ACHN (cell line): ENCODE data around the gene PPARD.
"Not testable (repeated sequence)": the region's sequence is repeated elsewhere in the genome, so short reads cannot be mapped to it uniquely, and the experiment has no call there.

ENCODE experiments used
- DNase-seq: peaks from one replicate; pipeline ENCODE4 v3.0.0-alpha.2; 2015
- in situ Hi-C: cut with HindIII; loops from 2 replicates; pipeline ENCODE4 v1.10.0; 2017; ENCODE audit warnings: low sequenced_read_pairs, low pct_ligation_motif_present, low pct_unique_long_range_greater_than_20kb

PPARD gene

DNA sequence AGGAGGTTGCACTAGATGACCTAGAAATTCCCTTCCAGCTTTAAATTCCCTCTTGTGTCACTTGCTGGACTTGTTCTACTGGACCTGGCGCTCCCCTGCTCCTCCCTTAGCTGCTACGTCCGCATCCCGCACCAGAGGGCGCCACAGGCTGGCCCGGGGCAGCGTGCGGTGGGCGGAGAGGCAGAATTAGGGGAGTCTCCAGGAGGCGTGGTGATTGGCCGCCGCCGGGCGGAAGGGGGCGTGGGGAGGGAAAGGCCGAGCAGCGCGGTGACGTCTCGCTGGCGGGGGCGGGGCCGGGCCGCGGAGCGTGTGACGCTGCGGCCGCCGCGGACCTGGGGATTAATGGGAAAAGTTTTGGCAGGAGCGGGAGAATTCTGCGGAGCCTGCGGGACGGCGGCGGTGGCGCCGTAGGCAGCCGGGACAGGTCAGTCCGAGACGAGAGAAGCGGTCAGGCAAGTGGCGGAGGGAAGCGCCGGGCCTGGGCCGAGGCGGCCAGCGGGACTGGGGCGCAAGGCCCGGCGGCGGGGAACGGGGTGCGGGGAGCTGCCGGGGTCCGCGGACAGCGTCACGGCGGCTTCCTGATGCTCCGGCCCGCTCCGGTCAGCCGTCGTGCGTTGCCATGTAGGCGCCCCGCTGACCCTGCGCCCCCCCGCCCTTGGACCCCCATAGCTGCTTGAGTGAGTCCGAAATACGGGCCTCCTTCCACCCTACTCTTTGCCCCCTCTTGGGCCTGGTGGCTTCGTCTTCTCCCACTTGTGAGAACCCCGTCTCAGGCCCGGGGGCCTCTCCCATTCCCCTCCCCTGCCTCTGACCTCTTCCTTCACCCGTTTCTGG is at the start of gene PPARD:
Gene PPARD (plus strand): TSS at position 301 of the 834 bp plus-strand sequence. CDS start 68,530 bp downstream, outside the sequence.
- in situ Hi-C loops: loop anchor here (25.0 kb wide), 1 partner anchor 95 kb away; no protein-coding TSS in a partner anchor
- peak; percentile 91 for DNase-seq

DNA sequence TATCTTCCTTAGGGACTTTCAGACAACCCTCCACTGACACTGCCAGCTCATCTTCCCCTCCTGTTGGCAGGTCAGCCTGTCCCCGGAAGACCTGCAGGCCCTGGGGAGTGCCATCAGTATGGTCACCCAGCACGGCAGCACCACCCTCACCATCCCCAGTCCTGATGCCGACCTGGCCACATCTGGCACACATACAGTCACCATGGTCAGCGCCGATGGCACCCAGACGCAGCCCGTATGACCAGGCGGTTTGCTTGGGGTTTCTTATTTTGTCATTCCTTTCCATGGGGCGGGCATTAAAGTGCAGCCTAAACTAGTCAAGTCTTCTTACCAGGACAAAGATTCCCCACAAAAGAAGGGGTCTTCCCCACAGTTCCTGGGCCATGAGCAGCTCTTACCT is 48.7 kb upstream of the PPARD start:
- DNase-seq: no peak

DNA sequence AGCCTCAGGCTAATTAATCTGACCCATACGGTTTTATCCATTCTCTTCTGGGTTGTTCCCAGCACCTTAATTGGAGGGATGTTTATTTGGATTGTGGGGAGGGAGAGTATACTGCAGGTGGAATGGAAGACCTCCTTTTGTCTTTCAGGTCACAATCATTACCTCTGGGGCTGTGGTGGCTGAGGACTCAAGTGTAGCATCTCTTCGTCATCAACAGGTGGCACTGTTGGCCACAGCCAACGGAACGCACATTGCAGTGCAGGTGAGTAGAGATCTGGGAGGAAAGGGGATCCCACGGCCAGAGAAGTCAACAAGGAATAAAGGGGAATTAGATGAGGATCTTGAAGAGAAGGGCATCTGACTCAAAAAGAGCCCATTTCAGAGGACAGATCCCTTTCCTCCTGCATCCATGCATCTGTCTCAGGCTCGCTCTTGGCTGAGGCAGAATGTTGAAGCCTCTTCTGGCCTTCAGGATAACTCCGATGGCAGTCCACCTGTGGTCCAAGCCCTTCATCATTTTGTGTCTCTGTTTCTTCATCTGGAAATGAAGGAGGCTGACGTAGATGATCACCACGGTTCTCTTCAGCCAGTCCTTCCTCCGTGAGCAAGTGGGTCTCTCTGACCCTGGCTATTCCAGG is 47.9 kb upstream of the PPARD start:
- in situ Hi-C loops: no loop called here

More for the DNA sequence above, 48.7 kb upstream of the PPARD start:
- in situ Hi-C loops: no loop called here

DNA sequence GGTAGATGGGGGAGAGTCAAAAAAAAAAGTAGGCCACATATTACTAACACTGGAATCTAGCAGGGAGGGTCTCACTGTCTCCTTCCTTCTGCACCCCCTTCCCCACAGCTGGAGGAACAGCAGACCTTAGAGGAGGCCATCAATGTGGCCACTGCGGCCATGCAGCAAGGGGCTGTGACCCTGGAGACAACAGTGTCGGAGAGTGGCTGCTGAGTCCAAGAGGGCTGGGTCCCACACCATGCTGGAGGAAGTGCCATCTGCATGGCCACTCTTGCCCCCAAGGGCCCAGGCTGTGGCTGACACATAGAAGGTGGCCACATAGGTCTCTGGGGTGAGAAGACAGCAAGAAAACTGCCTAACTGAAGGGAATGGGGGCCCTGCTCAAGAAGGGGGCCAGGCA is 47.3 kb upstream of the PPARD start:
- DNase-seq: no peak
- in situ Hi-C loops: no loop called here

More for the DNA sequence above, 47.9 kb upstream of the PPARD start:
- DNase-seq: peak; percentile 36

- no peak for DNase-seq
- in situ Hi-C loops: no loop called here
These were observed 46.6 kb upstream of the PPARD start for GRCh38 chr6:35295521-35296315.

GRCh38 chr6:35296931-35297600 is 45.3 kb upstream of the PPARD start:
- in situ Hi-C loops: no loop called here
- DNase-seq: no peak

GRCh38 chr6:35297601-35298481 is 44.5 kb upstream of the PPARD start, which contains the start of gene DEF6:
Gene DEF6, plus strand, starts transcription at chr6:35297818. Its CDS starts 39 bp downstream, at chr6:35297857.
- in situ Hi-C loops: no loop called here
- DNase-seq: peak; percentile 78

DNA sequence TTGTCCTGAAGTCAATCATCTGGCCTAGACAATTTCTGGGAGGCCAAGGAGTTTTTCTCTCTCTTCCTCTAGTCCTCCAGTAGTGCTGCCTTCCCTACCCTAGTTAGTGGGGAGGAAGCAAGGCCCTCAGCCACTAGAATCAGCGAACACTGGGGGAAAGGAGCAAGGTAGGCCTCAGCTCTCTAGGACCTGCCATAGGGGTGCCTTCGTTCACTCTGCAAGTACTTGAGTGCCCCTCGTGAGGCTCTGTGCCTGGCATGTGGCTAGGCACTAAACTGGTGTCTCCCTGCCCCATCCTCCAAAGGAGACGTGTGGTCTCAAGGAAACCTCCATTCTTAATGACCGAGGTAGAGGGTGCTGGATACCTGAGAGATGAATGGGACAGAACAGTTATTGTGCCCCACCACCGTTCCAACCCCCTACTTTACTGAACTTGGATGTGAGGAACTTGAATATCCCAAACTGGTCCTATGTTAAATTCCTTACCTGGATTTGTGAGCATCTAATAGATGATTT is 43.7 kb upstream of the PPARD start:
- in situ Hi-C loops: no loop called here
- no peak for DNase-seq

DNA sequence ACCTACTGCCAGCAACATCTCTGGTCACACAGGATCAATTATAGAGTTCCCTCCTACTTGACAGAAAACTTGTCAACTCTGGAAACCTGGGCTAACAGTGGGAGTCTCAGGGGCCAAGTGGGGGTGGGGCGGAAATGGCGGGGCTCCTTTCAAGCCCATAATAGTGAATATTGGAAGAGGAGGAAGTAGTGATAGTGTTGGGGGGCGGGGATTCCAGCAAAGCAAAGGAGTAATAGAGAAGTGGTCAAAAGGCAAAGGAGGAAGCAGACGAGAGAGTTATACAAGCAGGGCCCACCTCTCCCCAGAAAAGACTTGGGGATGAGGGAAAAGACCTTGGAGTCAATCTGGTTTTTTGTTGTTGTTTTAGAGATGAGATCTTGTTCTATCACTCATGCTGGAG is 42.7 kb upstream of the PPARD start:
- DNase-seq: no peak
- in situ Hi-C loops: no loop called here

DNA sequence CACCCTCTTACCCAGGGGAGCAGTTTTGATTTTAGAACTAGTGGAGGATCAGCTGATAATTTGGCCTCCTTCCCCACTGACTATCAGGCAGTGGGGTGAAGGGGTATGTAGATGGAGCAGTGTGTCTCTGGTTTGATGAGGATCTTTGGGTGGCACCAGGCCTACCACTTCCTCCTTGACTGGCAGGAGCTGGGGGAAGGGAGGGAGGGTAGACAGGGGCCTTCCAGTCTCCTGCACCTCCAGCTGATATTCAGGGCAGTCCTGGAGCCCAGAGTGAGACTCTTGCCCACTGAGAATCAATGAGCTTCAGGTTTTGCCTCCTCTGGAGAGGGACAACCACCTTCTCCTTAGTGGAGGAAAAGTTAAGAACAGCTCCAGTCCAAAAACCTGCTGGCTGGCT is 41.5 kb upstream of the PPARD start:
- in situ Hi-C loops: no loop called here
- no peak for DNase-seq

DNA sequence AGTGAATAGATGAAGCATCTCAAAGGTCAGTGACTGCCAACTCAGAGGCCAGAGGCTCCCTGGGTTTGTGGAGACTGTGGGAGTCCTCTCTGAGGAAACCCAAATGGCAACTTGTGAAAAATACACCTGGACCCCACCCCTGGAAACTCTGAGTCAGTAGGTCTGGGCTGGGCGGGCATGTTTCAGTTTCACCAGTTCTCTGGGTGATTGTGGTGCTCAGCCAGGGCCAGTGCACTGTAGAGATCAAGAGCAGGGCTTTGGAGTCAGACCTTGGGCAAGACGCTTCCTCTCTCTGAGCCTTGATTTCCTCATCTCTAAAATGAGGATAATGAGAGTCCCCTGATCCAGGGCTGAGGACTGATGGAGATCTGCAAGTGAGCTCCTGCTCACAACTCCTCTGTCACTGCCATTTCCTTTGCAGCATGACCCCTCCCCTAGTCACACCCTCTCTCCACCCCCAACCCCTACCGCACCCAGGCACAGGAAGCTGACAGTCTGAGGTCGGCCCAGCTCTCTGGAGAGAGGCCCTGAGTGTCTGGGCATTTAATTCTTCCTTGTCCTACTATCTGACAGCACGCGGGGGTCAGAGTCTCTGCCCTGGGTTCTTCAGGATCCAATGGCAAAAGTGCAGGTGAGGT is 39.6 kb upstream of the PPARD start:
- DNase-seq: peak; percentile 25
- in situ Hi-C loops: no loop called here

- in situ Hi-C loops: no loop called here
These were observed 38.1 kb upstream of the PPARD start for GRCh38 chr6:35304299-35304698.

GRCh38 chr6:35305117-35305516 is 37.2 kb upstream of the PPARD start:
- in situ Hi-C loops: no loop called here
- DNase-seq: no peak

More at GRCh38 chr6:35304299-35304698, 38.1 kb upstream of the PPARD start:
- DNase-seq: no peak

GRCh38 chr6:35307138-35307537 is 35.2 kb upstream of the PPARD start:
- DNase-seq, in situ Hi-C loops: not testable (repeated sequence)

DNA sequence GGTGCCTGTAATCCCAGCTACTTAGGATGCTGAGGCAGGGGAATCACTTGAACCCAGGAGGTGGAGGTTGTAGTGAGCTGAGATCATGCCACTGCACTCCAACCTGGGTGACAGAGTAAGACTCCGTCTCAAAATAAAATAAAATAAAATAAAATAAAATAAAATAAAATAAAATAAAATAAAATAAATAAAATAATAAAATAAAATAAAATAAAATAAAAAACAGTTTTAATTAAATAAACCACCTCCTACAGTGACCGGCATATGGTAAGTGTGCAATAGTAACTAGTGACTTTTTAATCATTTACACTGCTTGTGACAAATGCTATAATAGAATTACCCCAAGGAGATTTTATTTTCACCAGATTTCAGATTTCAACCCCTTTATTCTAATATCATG is 33.8 kb upstream of the PPARD start:
- in situ Hi-C loops, DNase-seq: not testable (repeated sequence)

DNA sequence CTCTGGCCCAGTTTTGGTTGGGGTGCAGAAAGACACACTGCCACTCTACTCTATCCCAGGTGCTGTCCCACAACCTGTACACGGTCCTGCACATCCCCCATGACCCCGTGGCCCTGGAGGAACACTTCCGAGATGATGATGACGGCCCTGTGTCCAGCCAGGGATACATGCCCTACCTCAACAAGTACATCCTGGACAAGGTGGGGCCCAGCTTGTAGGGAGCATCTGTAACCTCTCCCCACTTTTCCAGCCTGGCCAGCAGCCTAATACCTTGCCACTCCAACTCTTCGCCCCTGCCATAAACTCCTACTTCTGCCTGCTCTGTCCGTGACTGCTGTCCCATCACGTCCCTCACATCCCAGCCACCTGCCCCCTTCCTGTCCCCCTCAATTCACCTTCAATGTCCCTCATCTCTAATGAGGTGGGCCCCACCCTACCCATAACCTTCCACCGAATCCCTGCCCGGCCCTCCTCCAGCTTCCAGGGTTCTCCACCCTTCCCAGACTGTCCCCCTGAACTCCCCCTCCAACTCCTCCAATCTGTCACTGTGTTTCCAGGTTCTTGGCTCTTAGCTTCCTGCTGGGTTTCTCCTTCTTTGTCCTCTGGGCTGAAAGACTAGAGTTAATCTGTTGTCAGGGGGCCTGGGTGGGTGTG is 32.6 kb upstream of the PPARD start:
- in situ Hi-C loops: no loop called here
- no peak for DNase-seq
